Measurements from ENCODE around the gene IL20RA. TPM values are rescaled to one million over a fixed set of nuclear protein-coding genes. Genes with fewer than 3 reads are reported as not detected.

The IL20RA gene
- total RNA-seq, 1 donor = 0.18 TPM

DNA sequence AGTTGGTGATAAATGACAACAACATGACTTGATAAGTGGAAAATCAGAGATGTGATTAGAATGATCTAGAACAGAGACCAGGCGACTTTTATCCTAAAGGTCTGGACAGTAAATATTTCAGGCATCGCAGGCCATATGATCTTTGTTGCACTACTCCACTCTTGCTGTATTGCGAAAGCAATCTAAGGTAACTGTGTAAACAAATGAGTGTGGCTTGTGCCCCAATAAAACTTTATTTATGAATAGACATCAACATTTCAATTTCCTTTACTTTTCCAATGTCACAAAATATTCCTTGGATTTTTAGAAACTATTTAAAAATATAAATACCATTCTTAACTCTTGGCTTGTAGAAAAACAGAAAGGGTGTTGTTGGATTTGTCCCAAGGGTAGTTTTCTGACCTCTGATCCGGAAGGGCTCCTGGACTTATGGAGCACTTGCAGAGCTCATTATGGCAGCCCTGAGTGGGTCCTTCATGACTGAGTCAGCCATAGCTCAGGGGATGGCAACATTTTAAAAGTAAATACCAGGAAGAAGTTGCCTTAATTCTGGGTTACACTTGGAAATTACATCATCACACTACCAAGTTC is 34.5 kb downstream of the IL20RA start:
- H3K4me3 ChIP-seq (ENCODE audit: low read depth, low read length) = no peak overlapping the region
- TF ChIP-seq, protein P1, sequence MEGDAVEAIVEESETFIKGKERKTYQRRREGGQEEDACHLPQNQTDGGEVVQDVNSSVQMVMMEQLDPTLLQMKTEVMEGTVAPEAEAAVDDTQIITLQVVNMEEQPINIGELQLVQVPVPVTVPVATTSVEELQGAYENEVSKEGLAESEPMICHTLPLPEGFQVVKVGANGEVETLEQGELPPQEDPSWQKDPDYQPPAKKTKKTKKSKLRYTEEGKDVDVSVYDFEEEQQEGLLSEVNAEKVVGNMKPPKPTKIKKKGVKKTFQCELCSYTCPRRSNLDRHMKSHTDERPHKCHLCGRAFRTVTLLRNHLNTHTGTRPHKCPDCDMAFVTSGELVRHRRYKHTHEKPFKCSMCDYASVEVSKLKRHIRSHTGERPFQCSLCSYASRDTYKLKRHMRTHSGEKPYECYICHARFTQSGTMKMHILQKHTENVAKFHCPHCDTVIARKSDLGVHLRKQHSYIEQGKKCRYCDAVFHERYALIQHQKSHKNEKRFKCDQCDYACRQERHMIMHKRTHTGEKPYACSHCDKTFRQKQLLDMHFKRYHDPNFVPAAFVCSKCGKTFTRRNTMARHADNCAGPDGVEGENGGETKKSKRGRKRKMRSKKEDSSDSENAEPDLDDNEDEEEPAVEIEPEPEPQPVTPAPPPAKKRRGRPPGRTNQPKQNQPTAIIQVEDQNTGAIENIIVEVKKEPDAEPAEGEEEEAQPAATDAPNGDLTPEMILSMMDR (IDR thresholded peaks at IDR 0.05; ENCODE audit: insufficient read depth, low read length) = no peak
- DNase-seq (ENCODE audit: low read depth) = no peak

GRCh38 chr6:137008204-137008603 is 36.6 kb downstream of the IL20RA start:
- TF ChIP-seq, protein P1 (IDR thresholded peaks at IDR 0.05; ENCODE audit: insufficient read depth, low read length) = no peak
- DNase-seq (ENCODE audit: low read depth) = no peak
- H3K4me3 ChIP-seq (ENCODE audit: low read depth, low read length) = no peak overlapping the region

- TF ChIP-seq, protein P1 (IDR thresholded peaks at IDR 0.05; ENCODE audit: insufficient read depth, low read length) = no peak
- DNase-seq (ENCODE audit: low read depth) = no peak
- H3K4me3 ChIP-seq (ENCODE audit: low read depth, low read length) = no peak overlapping the region
Observed at GRCh38 chr6:137006056-137006455, 38.7 kb downstream of the IL20RA start.

GRCh38 chr6:137005073-137005472 is 39.7 kb downstream of the IL20RA start:
- TF ChIP-seq, protein P1 (IDR thresholded peaks at IDR 0.05; ENCODE audit: insufficient read depth, low read length) = no peak
- H3K4me3 ChIP-seq (ENCODE audit: low read depth, low read length) = no peak overlapping the region
- DNase-seq (ENCODE audit: low read depth) = no peak

DNA sequence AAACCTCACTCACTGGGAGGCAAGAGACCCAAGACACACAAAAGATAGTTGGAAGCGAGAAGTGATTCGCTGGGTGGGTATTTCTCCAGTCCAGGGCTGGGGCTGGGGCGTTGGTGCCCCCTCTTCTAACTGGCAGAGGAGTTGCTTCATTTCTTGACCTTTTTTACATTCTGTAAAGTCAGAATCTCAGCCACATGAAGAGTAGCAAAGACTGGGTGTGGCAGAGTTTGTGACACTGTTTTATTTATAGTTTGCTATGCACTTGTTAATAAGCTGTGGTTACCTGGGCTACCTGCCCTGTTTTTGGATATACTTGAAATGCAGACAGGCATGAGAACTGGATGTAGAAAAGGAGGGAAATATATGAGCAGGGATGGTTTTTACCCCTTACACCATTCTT is 42.3 kb downstream of the IL20RA start:
- H3K4me3 ChIP-seq (ENCODE audit: low read depth, low read length) = no peak overlapping the region
- DNase-seq (ENCODE audit: low read depth) = no peak
- TF ChIP-seq, protein P1 (IDR thresholded peaks at IDR 0.05; ENCODE audit: insufficient read depth, low read length) = no peak

DNA sequence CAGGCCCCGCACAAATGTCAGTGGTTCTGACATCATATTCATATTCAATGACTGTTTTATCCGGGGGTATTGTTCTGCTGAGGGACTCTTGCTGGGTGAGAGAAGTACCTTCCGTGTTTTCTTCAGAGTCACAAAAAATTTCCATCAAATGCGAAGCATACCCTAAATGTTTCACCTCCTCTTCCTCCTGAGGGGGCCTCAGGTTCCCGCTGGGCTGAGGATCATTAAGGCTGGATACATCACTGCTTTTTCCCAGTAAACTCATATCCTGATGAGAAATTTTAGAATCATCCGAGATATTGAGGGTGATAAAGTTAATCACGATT is 42.8 kb downstream of the IL20RA start:
- H3K4me3 ChIP-seq (ENCODE audit: low read depth, low read length) = no peak overlapping the region
- TF ChIP-seq, protein P1 (IDR thresholded peaks at IDR 0.05; ENCODE audit: insufficient read depth, low read length) = no peak
- DNase-seq (ENCODE audit: low read depth) = no peak

Data from fibroblast of the aortic adventitia (primary cell).